WTC11 (cell line): ENCODE measurements around the gene CLN5.

Source experiments
- CTCF ChIP-seq: fragments of 200-600 bp; IDR thresholded peaks from 2 replicates; pipeline ENCODE4 v1.8.0; 2022; ENCODE audit warnings: antibody characterized with exemption
- FOXK1 ChIP-seq: sonication (generic); formaldehyde crosslinking; IDR thresholded peaks from 2 replicates; pipeline ENCODE4 v1.8.0; 2022; ENCODE audit warnings: mild to moderate bottlenecking, moderate library complexity, missing genetic modification reagents
- FOXP4 ChIP-seq: sonication (generic); formaldehyde crosslinking; IDR thresholded peaks from 2 replicates; pipeline ENCODE4 v1.8.0; 2022; ENCODE audit warnings: mild to moderate bottlenecking, missing genetic modification reagents
- GABPB1 ChIP-seq: sonication (generic); formaldehyde crosslinking; IDR thresholded peaks from 2 replicates; pipeline ENCODE4 v1.8.1; 2023; ENCODE audit warnings: mild to moderate bottlenecking, missing genetic modification reagents
- NFYB ChIP-seq: sonication (generic); formaldehyde crosslinking; conservative IDR thresholded peaks from 2 replicates; pipeline ENCODE4 v1.8.0; 2022; ENCODE audit warnings: low read depth, missing genetic modification reagents
- PRDM15 ChIP-seq: sonication (generic); formaldehyde crosslinking; IDR thresholded peaks from 2 replicates; pipeline ENCODE4 v1.8.0; 2022; ENCODE audit warnings: missing genetic modification reagents
- SP1 ChIP-seq: sonication (generic); formaldehyde crosslinking; conservative IDR thresholded peaks from 2 replicates; pipeline ENCODE4 v1.8.1; 2022; ENCODE audit warnings: missing genetic modification reagents
- USF2 ChIP-seq: sonication (generic); formaldehyde crosslinking; IDR thresholded peaks from 2 replicates; pipeline ENCODE4 v1.8.1; 2023; ENCODE audit warnings: mild to moderate bottlenecking, missing genetic modification reagents, moderate library complexity

GRCh38 chr13:77047649-77048343 lies 55.9 kb downstream of the CLN5 start:
- TF ChIP-seq PRDM15 (no peak), CTCF (no peak), NFYB (CRISPR knock-in tag) (no peak), FOXK1 (CRISPR knock-in tag) (no peak), GABPB1 (CRISPR knock-in tag) (no peak), USF2 (CRISPR knock-in tag) (no peak), SP1 (no peak), FOXP4 (CRISPR knock-in tag) (no peak)
